ENCODE data around the gene NEDD8. TPM values are rescaled to one million over a fixed set of nuclear protein-coding genes. Genes with fewer than 3 reads are reported as not detected.
A peak's percentile ranks its signal among the peaks of the same experiment; 100 is the strongest.

Gene NEDD8
- total and polyA plus RNA-seq, 2 of the 4 experiments (the other 2 are of a cell fraction): 167 to 375 TPM

DNA sequence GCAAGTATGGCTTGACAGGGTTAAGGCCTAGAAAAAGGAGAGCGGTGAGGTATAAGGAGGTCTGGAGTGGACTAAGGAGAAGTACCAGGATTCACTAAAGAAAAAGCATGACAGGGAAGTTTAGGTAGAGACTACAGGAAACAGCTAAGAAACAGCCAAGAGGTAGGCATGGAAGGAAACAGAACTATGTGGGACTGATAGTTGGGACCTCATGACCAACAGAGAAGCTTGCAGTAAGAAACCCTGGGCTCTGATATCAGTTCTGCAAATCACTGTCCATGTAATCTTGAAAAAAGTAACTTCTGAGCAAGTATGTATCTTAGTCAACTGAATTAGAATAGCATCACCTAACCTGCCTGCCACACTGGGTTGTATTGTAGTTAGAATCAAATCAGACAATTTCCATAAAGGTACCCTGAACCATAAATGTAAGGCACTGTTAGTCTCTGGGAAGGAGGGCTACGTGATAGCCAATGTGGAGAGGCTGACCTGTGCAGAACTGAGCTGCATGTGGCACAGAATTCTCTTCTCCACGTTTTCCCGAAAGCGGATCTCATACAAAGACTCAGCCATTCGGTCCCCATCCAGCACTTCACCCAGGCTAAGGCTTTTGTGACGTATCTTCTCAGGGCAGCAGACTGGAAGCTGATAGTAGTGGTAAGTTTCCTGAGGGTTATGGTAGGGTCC lies 37.8 kb downstream of the NEDD8 start:
- H3K56ac ChIP-seq (ENCODE audit: extremely low read depth, insufficient read depth, low read length): no peak overlapping the region
- ATAC-seq (ENCODE audit: low read depth) (no peak), DNase-seq (no peak)
- peaks cover 8% of the 10 kb centered on the region for H3K4me1 ChIP-seq (ENCODE audit: control insufficient read depth, insufficient read depth, low read length)
- H3K9ac ChIP-seq (ENCODE audit: low read depth, low read length): peak overlapping the region; percentile 93
- H2BK15ac ChIP-seq (ENCODE audit: low read depth, low read length): no peak overlapping the region
- 100% methylated on average over 1 of the region's 7 CpGs; no CpG with 5 or more reads in 1 of the 2 experiments for WGBS, 2 experiments (ENCODE audit: extremely low coverage in 2 of 2, insufficient read length in 1 of 2)
- H3K36me3 ChIP-seq (ENCODE audit: control insufficient read depth, insufficient read depth, low read length): peaks cover 21% of the 10 kb centered on the region
- H4K8ac ChIP-seq (ENCODE audit: low read depth in 2 of 2, low read length in 2 of 2): peak overlapping the region; percentile 92 to 94; a peak in 3 of 4 replicates
- no peak overlapping the region for H3K18ac ChIP-seq (ENCODE audit: low read depth, low read length)
- ChIA-PET CTCF (no interaction called here), POLR2A (ENCODE audit: unreplicated experiment) (interaction anchor here (0.9 kb wide), 1 partner anchor 10 kb away, joined by 3 read pairs; no protein-coding TSS in a partner anchor)
- intact Hi-C loops (cut with micrococcal nuclease): loop anchor here (2.0 kb wide), 1 partner anchor 102 kb away; no protein-coding TSS in a partner anchor
- H3K9me3 ChIP-seq (ENCODE audit: control insufficient read depth, insufficient read depth, low read length): no peaks in the 10 kb centered on the region
- H2AK9ac ChIP-seq (replicated peaks; ENCODE audit: low read depth, low read length, poor library complexity): peak overlapping the region; percentile 96
- no peak overlapping the region for H4K91ac ChIP-seq (ENCODE audit: insufficient read depth, low read depth, low read length)
- peak overlapping the region; percentile 95 for H3K14ac ChIP-seq (replicated peaks; ENCODE audit: low read depth, low read length)
- no peak for TF ChIP-seq MXI1 (IDR thresholded peaks at IDR 0.05; ENCODE audit: borderline replicate concordance, low read depth, low read length)
- TF ChIP-seq RAD21 (IDR thresholded peaks at IDR 0.05; ENCODE audit: low read length): no peak
- TF ChIP-seq, protein P1, sequence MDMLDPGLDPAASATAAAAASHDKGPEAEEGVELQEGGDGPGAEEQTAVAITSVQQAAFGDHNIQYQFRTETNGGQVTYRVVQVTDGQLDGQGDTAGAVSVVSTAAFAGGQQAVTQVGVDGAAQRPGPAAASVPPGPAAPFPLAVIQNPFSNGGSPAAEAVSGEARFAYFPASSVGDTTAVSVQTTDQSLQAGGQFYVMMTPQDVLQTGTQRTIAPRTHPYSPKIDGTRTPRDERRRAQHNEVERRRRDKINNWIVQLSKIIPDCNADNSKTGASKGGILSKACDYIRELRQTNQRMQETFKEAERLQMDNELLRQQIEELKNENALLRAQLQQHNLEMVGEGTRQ (IDR thresholded peaks at IDR 0.05; ENCODE audit: low read depth, low read length): no peak
- TF ChIP-seq MAFK (IDR thresholded peaks at IDR 0.05; ENCODE audit: low read depth, low read length): no peak
- TF ChIP-seq POLR2A (IDR thresholded peaks at IDR 0.05; ENCODE audit: low read depth, low read length): no peak
- no peak for TF ChIP-seq CEBPB (IDR thresholded peaks at IDR 0.05; ENCODE audit: low read depth, low read length)
- TF ChIP-seq RCOR1 (IDR thresholded peaks at IDR 0.05; ENCODE audit: insufficient replicate concordance, low read length): no peak
- TF ChIP-seq, protein P2, sequence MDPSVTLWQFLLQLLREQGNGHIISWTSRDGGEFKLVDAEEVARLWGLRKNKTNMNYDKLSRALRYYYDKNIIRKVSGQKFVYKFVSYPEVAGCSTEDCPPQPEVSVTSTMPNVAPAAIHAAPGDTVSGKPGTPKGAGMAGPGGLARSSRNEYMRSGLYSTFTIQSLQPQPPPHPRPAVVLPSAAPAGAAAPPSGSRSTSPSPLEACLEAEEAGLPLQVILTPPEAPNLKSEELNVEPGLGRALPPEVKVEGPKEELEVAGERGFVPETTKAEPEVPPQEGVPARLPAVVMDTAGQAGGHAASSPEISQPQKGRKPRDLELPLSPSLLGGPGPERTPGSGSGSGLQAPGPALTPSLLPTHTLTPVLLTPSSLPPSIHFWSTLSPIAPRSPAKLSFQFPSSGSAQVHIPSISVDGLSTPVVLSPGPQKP (IDR thresholded peaks at IDR 0.05; ENCODE audit: borderline replicate concordance, low read depth, low read length): no peak
- TF ChIP-seq, protein P3, sequence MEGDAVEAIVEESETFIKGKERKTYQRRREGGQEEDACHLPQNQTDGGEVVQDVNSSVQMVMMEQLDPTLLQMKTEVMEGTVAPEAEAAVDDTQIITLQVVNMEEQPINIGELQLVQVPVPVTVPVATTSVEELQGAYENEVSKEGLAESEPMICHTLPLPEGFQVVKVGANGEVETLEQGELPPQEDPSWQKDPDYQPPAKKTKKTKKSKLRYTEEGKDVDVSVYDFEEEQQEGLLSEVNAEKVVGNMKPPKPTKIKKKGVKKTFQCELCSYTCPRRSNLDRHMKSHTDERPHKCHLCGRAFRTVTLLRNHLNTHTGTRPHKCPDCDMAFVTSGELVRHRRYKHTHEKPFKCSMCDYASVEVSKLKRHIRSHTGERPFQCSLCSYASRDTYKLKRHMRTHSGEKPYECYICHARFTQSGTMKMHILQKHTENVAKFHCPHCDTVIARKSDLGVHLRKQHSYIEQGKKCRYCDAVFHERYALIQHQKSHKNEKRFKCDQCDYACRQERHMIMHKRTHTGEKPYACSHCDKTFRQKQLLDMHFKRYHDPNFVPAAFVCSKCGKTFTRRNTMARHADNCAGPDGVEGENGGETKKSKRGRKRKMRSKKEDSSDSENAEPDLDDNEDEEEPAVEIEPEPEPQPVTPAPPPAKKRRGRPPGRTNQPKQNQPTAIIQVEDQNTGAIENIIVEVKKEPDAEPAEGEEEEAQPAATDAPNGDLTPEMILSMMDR (conservative IDR thresholded peaks at IDR 0.05; ENCODE audit: low read depth, low read length): no peak
- TF ChIP-seq CHD1 (IDR thresholded peaks at IDR 0.05; ENCODE audit: low read depth, low read length): no peak
- TF ChIP-seq BHLHE40 (IDR thresholded peaks at IDR 0.05; ENCODE audit: low read depth, low read length): no peak
- no peak for TF ChIP-seq NFE2L2 (IDR thresholded peaks at IDR 0.05; ENCODE audit: low read depth, low read length)
- no peak for TF ChIP-seq RFX5 (IDR thresholded peaks at IDR 0.05; ENCODE audit: low read depth, low read length)
- no peak for TF ChIP-seq FOS (IDR thresholded peaks at IDR 0.05; ENCODE audit: low read depth, low read length)
- no peaks in the 10 kb centered on the region for H3K27me3 ChIP-seq (ENCODE audit: control insufficient read depth, insufficient read depth, low read length)
- BruUV-seq (replicated peaks): no TSS peak
- dilution Hi-C loops (cut with HindIII; ENCODE audit: low sequenced_read_pairs, unreplicated experiment): no loop called here
- H3K23ac ChIP-seq (ENCODE audit: low read depth, low read length): peak overlapping the region; percentile 64; the same call in 1 of the 2 replicates
- peak overlapping the region; percentile 95 for H2AFZ ChIP-seq (replicated peaks; ENCODE audit: low read length, poor library complexity)
- H2BK5ac ChIP-seq (ENCODE audit: low read depth, low read length, poor library complexity, severe bottlenecking): no peak overlapping the region
- peak overlapping the region; percentile 89; the same call in 1 of the 2 replicates for H4K5ac ChIP-seq (ENCODE audit: low read depth, low read length)
- H3K27ac ChIP-seq (ENCODE audit: insufficient read depth, low read length): no peak overlapping the region; the same call in 1 of the 2 replicates
- H3K9me1 ChIP-seq (ENCODE audit: insufficient read depth, low read length): peaks cover 13% of the 10 kb centered on the region; the same call in 1 of the 2 replicates
- H2AK5ac ChIP-seq (ENCODE audit: low read depth, low read length): peak overlapping the region; percentile 85
- H3K4ac ChIP-seq (ENCODE audit: low read depth, low read length): peak overlapping the region; percentile 97
- H3K79me1 ChIP-seq (ENCODE audit: low read depth in 1 of 2, low read length in 2 of 2): peaks cover 39 to 72% of the 10 kb centered on the region in 2 experiments
- no peaks in the 10 kb centered on the region for H4K20me1 ChIP-seq (ENCODE audit: insufficient read depth, low read length)
- no peak overlapping the region for H2BK20ac ChIP-seq (ENCODE audit: low read depth, low read length)
- H3K4me2 ChIP-seq (ENCODE audit: low read depth, low read length): peak overlapping the region; percentile 99
- peak overlapping the region; percentile 89 for H3K4me3 ChIP-seq (ENCODE audit: insufficient read depth, low read depth, low read length)
- H2BK120ac ChIP-seq (ENCODE audit: low read depth, low read length): no peak overlapping the region; the same call in 1 of the 2 replicates
- in situ Hi-C loops (cut with MboI; ENCODE audit: low sequenced_read_pairs): no loop called here

All from IMR-90 (cell line).